GM18867 (cell line): ENCODE measurements around the gene BCAS4.
"Not testable (repeated sequence)": the region's sequence is repeated elsewhere in the genome, so short reads cannot be mapped to it uniquely, and the experiment has no call there.

Experiments
- ATAC-seq: cut with Tn5 transposase; IDR thresholded peaks from one replicate; pipeline ENCODE4 v1.9.1; 2021; ENCODE audit warnings: mild to moderate bottlenecking, moderate library complexity; ENCODE audit not compliant: unreplicated experiment

The BCAS4 gene

DNA sequence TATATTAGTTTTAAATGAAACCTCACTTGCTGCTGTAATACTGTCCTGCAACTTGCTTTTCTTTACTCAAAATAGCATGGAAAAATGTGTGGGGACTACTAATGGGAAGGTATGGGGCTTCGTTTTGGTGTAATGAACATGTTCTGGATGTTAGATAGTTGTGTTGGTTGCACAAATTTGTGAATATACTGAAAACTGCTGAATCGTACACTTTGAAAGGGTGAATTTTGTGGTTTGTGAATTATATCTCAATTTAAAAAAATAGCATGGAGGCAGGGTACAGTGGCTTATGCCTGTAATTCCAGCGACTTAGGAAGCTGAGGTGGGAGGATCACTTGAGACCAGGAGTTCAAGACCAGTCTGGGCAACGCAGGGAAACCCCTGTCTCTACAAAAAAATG, 2.3 kb downstream of the BCAS4 start:
- ATAC-seq: no peak

DNA sequence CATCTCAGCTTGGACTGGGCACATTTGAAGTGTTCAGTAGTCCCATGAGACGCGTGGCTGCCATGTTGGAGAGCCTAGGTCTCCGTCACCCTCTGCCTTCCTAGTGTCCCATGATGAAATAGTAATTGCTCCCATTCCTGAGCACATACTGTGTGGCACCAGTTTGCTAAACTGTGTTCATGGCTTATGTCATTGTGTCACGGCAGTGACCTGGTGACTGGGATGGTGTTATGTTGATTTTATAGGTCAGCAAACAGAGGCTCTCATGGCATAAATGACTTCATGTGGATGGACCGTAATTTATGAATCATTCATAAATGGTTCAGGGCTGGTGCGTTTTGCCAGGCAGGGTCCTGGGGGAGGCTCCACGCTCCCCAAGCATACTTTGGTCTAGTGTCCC, 3.8 kb downstream of the BCAS4 start:
- ATAC-seq: no peak

DNA sequence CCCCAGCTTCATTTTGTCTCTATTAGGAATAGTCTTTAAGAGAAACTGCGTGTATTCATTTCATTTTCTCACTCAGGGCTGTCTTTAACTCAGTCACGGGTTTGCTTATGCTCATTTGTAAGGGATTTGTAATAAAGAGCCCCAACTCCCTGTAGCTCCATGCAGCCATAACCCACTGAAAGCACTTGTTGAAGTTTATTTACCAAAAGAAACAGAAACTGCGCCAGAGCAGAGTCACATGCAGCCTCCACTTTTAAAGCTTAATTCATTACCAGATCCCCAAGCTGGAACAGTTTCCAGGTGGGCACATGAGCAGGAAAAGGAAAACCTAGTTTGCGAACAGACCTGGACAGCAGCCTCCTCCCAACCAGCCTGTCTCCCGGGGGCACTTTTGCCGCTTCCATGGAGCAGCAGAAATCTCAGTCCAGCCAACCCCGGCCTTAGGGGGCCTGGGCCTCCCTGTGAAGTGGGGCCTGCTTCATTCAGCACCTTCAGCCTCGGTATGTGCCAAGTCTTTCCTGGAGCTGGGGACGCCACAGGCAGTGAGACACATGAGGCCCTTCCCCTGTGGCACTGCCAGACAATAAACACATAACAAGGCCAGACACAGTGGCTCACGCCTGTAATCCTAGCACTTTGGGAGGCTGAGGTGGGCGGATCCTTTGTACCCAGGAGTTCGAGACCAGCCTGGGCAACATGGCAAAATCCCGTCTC, 4.5 kb downstream of the BCAS4 start:
- no peak for ATAC-seq

DNA sequence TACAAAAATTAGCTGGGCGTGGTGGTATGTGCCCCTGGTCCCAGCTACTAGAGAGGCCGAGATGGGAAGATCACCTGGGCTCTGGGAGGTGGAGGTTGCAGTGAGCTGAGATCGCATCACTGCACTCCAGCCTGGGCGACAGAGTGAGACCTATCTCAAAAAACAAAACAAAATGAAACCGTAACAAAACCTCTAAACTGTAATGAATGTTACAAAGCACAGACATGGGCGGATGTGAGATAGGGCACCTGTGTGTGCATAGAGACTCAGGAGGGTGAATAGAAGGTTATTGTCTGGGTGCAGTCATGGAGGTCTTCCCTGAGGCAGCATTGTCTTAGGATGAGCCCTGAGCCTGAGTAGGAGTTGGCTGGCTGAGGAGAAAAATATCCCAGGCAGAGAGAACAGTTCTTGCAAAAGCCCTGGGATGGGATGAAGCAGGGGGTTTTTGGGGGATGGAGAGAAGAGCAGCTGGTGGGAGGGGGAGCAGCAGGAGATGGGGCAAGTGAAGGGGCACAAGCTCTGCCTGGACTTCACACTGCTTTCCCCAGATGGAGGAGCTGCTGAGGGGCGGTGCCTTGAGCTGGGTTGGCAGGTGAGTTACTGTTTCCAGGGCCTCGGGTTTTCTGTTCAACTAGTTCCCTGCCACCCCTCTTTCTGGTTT, 5.2 kb downstream of the BCAS4 start:
- peak; percentile 46 for ATAC-seq

DNA sequence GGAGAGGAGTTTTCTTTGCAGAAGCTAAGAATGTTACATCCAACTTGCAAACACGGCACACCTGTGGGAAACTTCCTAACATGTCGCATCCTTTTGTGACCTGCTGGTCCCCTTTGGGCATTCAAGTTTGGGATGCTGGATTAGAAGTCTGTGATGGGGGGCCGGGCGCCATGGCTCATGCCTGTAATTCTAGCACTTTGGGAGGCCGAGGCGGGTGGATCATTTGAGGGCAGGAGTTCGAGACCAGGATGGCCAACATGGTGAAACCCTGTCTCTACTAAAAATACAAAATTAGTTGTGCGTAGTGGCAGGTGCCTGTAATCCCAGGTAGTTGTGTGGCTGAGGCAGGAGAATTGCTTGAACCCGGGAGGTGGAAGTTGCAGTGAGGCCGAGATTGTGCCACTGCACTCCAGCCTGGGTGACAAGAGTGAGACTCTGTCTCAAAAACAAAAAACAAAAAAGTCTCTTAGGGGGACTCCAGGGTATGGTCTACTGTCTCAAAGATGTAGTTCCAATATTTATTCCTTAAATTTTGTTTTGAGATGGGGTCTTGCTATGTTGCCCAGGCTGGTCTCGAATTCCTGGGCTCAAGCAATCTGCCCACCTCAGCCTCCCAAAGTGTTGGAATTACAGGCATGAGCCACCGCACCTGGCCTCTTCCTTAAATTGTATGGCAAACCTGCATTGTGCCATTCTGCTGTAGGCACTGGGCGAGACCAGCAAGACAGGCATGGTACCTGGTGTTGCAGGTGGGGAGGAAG, 6.3 kb downstream of the BCAS4 start:
- ATAC-seq: not testable (repeated sequence)

DNA sequence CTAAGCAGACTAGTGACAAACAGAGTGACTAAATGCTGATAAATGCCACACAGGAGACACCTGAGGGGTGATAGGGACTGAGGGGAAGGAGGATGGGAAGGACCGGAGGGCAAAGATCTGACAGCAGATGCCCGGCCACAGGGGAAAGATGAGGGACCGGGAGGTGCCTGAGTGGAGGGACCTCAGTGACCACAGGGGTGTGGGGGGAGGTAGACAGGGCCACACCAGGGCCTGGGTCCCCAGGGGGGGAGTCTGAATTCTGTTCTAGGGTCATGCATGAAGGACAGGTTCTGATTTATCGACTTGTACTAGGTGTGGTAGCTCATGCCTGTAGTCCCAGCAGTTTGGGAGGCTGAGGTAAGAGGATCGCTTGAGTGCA, 6.9 kb downstream of the BCAS4 start:
- ATAC-seq: no peak

DNA sequence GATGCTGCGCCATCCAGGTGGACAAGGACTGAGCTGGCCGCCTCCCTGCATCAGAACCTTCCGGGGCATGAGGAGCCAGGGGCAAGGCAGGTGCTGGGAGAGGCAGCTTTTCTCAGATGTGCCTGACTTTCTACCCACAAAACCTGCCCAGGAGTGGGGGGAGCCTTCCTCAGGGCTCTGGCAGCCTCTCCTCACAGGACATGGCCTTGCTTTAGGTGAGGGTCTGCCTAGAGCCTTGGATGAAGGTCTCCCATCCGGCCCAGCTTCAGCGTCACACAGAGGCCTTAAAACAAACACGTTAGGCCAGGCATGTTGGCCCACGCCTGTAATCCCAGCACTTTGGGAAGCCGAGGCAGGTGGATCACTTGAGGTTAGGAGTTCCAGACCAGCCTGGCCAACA, 7.4 kb downstream of the BCAS4 start:
- no peak for ATAC-seq

DNA sequence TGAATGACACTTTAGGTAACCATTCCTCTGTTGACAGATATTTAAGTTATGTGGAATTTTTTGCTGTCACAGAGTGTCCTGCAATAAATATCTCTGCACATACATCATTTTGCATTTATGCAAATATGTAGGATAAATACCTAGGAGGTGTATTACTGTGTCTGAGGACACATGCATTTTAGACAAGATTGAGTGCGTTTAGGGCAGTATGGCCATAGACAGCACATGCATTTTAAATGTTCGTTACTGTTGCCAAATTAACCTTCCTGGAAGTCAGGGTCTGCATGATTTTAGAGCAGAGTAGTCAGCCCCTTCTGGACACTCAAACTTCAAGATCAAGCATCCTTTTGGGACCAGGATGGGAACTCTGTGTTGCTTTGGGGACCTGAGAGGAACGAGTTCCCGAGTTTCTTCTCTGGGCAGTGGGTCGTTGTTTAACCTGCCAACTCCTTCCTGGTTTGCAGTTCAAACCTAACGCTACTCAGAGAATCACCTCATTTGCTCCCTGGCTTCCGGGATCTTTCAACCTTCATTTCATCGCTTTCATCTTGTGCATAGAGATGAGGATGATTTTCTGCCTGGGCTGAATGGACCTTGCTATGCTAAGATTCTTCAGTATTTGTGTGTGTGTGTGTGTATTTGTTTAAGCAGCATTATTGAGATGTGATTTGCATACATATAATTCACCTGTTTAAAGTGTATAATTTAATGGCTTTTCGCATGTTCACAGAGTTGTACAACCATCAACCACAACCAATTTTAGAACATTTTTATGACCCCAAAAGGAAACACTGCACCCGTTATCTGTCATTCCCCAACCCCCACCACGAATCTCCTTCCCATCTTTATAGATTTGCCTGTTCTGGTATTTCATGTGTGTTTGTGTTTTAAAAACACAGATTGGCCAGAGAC, 9.8 kb downstream of the BCAS4 start:
- ATAC-seq: no peak

DNA sequence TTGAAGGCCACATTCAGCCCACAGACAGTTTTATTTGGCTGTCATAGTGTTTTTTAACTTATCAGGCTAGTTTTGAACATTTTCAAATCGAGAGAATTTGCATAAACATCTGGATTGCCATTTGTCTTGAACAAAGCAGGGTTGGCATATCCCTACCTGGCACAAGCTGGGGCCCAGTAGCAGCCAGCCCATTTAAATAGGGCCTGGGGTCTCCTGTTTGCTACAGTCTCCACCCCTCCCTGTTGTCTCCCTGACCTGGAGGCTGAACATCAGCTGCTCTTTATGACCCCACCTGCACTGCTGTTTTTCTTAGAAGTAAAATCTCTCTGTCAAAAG, 10.5 kb downstream of the BCAS4 start:
- no peak for ATAC-seq

DNA sequence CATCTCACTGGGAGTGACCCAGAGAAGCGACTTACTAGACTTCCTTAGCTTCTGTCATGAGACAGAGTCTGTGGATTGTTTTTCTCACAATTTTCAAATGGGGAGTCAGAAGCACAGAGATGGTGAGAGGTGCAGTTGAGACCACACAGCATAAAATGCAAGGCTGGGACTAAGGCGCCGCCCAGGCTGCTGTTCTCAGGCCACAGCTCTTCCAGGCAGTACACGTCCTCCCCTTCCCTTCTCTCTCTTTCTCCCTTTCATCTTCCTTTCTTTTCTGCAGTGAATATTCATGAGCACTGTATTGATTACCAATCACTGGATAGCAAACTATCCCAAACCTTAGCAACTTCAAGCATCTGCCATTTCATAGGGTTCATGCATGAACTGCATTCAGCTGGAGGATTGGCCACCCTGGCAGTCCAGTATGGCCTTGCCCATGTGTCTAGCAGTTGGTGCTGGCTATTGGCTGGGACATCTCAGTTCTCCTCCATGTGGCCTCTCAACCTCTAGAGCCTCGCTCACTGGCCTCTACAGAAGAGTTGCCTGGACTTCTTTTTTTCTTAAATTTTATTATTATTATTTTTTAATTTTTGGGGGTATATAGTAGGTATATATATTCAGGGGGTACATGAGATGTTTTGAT, 11.4 kb downstream of the BCAS4 start:
- ATAC-seq: no peak

DNA sequence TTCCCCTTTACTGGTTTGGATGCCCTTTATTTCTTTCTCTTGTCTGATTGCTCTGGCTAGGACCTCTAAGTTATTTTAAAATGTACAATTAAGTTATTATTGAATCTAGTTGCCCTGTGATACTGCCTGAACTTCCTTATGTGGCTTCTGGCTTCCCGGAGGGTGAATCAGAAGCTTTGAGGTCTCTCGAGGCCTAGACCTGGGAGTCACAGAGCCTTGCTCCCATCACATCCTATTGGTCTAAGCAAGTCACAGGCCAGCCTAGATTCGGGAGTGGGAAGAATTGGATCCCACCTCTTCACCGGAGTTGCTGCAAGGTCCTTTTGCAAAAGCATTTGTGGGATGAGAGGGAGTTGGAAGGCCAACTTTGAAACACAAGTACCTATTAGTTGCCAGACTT, 15.2 kb downstream of the BCAS4 start:
- no peak for ATAC-seq

DNA sequence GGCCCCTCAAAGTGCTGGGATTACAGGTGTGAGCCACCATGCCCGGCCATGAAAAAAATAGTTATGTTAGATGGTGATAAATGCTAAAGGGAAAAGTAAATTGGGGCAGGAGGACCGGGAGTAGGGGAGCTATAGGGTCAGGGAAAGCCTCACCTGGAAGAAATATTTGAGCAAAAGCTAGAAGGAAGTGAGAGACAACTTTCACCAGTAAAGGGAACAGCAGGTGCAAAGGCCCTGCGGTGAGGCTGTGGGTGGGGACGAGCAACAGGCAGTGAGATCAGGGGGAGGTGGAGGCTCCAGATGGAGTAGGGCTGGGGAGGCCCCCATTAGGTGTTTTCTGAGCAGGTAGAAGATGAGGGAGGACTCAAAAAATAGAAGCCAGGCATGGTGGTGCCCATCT, 16.0 kb downstream of the BCAS4 start:
- ATAC-seq: no peak

DNA sequence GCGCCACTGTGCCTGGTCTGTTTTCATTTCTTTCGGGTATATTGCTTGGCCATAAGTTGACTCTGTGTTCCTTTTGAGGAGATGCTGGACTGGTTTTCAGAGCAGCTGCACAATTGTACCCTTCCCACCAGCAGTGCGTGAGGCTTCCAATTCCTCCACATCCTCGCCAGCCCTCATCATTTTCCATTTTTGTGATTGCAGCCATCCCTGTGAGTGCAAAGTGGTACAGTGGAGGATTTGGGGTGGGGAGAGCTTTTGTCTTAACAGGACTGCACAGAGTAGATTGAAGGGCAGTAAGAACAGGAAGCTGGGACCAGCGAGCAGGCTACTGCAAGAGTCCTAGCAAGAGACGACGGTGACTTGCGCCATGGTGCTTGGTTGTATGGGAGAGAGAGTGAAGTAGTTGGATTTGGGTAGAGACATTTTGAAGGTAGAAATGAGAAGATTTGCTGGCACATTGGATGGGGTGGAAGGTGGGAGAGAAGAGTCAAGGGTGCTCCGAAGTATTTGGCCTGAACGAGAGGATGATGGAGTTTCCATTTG, 18.3 kb downstream of the BCAS4 start:
- no peak for ATAC-seq

DNA sequence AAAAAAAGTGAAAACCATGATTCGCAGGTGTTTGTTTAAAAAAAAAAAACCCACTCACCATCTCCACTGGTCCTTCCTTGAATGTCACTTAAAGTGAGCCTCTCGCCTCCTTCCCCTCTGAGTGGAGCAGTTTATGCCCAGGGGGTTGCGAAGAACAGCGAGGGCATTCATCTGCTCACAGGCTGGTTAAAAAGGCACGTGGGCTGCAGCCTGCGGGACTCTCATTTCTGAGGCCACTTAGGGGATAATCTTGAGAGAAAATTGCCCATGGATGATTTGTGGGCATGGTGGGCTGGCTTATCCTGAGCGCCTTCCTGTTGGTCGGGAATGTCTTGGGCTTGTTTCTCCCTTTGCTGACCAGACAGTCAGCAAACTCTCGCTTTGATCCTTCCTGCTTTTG, 18.9 kb downstream of the BCAS4 start:
- no peak for ATAC-seq

DNA sequence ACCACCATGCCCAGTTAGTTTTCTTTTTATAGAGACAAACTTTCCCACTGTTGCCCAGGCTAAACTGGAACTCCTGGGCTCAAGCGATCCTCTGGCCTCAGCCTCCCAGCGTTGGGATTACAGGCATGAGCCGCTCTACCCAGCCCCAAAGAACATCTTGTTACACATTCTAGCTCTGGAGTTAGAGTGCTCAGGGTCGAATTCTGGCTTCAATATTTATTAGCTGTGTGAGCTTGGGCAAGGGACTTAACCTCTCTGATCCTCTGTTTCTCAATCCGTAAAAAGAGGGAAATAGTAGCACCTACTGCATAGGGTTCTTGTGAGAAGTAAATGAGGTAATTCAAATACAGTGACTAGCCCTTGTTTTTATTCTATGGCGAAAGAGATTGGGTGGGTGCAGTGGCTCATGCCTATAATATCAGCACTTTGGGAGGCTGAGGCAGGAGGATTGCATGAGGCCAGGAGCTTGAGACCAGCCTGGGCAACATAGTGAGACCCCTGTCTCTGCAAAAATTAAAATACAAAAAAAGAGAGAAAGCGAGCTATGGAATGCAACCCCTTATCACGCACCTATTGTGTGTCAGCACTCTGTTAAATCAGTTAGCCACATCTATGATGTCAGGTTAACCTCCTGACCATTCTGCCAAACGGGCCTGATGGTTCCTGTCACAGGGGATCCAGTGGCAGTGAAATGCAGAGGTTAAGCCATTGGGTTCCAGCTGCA, 19.7 kb downstream of the BCAS4 start:
- ATAC-seq: no peak

DNA sequence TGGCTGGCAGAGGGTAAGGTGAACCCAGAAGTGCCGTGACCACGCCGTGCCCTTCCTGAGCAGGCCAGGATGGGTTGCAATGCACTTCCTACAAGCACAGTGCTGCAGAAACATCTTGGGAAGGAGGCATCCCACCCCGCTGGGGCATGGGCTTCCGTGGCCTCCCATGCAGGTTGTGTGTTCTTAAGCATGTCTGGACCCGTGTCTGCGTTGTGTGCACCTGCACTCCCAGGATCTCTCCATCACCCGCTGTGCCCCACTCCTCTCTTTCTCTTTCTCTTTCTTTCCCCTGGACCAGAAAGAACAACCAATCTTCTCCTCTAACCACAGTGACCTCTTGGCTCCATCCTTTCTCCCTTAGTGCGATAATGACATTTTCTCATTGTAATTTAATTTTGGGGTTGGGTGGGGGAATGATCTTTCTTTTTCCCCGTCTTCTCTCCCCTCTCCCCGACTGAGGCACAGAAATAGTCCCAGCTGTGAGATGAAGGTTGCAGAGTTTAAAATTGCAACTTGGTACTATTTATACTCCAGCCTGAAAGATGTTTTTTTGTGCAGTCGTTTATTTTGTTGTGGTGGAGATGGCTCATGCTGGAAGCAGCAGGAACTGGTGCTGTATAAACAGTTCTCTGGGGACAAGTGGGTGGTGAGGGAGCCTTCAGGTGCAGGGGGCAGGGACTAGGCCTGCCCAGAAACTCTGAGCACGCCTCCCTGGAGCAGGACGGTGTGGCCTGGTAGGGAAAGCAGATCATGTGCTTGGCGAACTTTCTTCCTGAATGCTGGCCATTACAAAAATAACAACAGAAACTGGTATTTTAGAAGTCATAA, 20.5 kb downstream of the BCAS4 start:
- peak; percentile 31 for ATAC-seq

DNA sequence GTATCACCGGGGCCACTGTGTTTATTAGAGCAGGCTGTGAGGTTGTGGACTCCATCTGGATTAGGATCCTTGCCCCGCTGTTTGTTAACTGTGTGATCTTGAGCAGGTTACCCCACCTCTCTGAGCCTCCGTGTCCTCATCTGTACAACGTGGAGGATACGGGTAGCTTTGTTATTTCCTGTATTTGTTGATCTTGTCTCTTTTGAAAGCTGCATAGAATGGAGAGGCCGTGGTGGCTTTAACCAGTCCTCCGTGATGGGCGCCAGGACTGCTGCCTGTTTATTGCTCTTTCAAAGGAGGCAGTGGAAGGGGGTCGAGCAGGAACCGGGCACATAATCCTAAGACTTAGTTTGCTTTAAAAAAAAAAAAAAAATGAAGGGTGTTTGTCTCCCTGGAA, 22.9 kb downstream of the BCAS4 start:
- no peak for ATAC-seq

DNA sequence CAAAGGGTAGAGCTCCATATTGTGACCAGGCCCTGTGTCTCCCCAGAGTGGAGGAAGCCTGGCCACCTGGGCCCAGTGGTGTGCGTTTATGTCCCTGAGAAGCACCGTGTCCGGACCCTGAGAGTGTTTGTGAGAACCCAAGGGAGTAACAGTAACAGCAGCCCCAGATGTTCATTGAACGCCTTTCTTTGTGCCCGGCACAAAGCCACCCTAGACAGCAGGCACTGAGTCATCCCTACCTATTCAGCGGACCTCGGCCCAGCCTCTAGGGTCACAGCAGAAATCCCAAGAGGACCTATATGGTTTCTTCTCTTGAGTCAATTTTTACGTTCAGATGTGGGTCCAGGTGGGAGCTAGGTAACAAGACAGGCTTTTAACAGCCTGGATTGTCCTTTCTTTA, 24.5 kb downstream of the BCAS4 start:
- no peak for ATAC-seq
